Esophagus muscularis mucosa (tissue), 3 donors: ENCODE data around the gene DCTN3.

ENCODE experiments used
- CTCF ChIP-seq, 3 experiments: fragments of 200-600 bp in 2 of 3; fragments of 450-650 bp in 1 of 3; sonication (generic) in 2 of 3; IDR thresholded peaks; one replicate each; pipeline ENCODE4 v1.5.1; 2017 to 2019; ENCODE audit warnings: antibody characterized with exemption in 3 of 3, mild to moderate bottlenecking in 2 of 3, moderate library complexity in 1 of 3
- POLR2AphosphoS5 ChIP-seq, 2 donors: sonication (generic); formaldehyde crosslinking; IDR thresholded peaks; one replicate each; pipeline ENCODE4 v1.6.1; 2017; ENCODE audit warnings: antibody characterized with exemption in 2 of 2

DNA sequence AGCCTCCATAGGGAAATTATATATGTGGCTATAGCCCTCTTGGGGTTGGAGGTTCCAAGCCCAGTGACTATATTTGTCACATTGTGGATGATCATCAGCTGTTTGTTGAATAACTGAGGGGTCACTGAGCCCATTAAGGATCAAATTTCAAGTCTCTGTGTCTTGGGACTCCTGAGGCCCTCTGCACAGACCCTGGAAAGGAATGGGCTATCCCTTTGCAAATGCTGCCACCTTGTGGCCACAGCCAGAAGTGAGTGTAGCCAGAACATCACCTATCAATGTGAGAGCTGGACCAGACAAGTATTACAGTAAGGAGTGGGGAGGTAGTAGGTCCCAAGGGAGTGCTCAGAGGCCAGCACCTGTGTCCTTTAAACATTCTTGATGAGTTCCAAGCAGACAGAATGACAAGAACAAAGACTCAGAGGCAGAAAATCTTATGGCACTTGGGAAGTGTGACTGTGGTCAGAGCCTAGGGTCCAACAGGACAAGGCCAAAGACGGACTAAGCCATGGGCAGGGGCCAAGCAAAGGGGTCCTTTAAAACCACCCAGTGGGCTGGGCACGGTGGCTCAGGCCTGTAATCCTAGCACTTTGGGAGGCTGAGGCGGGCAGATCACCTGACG is 16.6 kb downstream of the DCTN3 start:
- TF ChIP-seq POLR2AphosphoS5 (IDR thresholded peaks at IDR 0.05) (peak in 1 of 2 donors; percentile 39), CTCF (IDR thresholded peaks at IDR 0.05) (peak; percentile 88 to 97 (median 91))
